Measurements from ENCODE around the gene FCAMR.

Gene FCAMR

DNA sequence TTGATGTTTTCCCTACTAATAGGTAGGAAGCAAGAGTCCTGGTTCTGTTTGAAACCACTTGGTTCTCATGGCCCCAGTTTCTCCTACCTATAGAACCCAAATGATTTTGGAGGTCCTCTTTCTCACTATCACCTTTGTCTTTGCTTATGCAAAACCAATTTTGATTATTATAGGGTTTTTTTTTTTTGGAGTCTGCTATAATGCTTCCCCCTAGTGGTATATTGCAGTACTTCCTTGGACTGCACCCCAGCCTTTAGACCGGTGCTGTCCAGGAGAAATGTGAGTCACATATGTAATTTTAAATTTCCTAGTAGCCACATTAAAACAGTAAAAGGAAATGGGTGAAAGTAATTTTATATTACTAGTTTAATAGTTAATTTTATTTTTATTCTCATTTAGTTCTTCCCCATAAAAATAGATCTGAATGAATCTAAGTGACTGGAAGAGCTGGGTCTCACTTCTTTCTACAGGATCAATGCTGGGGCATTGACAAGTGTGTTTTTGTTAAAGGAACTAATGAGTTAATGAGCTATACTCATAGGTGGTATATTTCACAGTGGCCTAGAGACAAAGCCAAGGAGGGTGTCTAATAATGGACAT, 59.1 kb downstream of the FCAMR start:
- no peak for DNase-seq (ENCODE audit: low read depth in 2 of 2)

DNA sequence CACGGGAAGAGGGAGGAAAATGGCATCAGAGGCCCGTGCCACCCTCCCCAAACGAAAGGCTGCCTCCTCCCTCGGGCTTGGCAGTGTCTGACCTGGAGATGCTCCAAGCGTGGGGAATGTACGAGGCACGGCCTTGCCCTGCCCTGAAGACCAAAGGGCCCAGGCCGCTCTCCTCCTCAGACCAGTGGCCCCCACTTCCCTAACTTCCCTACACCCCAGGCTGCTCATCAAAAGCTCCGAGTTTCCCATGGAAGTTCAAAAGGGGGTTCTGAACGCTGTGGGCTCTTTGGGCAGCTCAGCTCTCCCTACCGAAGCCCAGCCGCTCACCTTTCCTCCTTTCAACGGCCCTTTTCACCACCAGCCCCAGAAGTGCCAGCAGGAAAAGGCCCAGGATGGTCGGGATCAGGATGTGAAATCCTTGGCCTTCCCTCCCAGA, 60.4 kb downstream of the FCAMR start:
- no peak for DNase-seq (ENCODE audit: low read depth in 2 of 2)

DNA sequence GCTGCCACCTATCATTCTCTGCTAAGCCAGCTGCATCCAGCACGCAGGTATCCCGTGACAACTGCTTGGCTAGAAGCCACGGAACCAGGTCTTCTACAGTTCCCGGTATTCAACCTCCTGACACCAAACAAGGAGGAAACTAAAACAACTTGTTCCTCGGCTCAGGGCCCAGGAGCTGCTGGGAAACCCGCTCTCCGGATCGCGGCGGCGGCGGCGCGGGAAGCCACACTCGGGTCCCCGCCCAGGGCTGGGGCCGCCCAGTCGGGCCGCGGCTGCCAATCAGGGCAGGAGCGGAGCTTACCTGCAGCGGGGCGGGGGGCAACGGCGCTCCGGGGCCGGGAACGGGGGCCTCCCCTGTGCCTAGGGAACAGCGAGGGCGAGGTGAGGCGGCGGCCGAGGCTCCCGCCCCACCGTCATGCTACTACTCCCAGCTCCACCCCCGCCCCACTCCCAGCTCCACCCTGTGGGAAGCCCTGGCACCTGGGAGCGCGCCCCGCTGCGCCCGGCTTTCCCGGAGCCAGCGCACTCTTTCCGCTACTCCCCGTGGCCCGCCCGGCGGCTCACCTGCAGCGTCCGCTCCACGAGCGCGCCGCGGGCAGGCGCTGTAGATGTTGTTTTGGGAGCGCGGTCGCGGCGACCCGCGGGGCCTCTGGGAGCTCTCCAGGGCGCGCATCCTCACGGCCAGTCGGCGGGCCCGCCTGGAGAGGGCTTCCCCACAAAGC, 60.9 kb downstream of the FCAMR start:
- DNase-seq (ENCODE audit: low read depth in 2 of 2) = no peak

DNA sequence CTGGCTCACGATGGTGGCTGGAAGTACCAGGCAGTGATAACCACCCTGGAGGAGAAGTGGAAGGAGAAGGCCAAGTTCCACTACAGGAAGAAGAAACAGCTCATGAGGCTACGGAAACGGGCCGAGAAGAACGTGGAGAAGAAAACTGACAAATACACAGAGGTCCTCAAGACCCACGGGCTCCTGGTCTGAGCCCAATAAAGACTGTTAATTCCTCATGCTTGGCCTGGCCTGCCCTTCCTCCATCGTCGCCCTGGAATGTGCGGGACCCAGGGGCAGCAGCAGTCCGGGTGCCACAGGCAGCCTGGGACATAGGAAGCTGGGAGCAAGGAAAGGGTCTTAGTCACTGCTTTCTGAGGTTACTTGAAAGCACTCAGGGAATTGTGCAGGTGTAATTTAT, 62.2 kb downstream of the FCAMR start:
- no peak for DNase-seq (ENCODE audit: low read depth in 2 of 2)
